H1 (cell line): ENCODE results near the gene CCS. TPM values are rescaled to one million over a fixed set of nuclear protein-coding genes. Genes with fewer than 3 reads are reported as not detected.
"Not testable (repeated sequence)": the region's sequence is repeated elsewhere in the genome, so short reads cannot be mapped to it uniquely, and the experiment has no call there.

Experiments used
- CTCF ChIA-PET: fragments of 300-600 bp; sonication (Branson Sonifier 250); formaldehyde crosslinking; loops from one replicate; lab custom pipeline; 2021; ENCODE audit not compliant: partially characterized antibody; lab: Charles Lee
- POLR2A ChIA-PET: fragments of 300-600 bp; sonication (Branson Sonifier 250); formaldehyde crosslinking; loops from one replicate; lab custom pipeline; 2021; ENCODE audit warnings: inconsistent platforms; ENCODE audit not compliant: partially characterized antibody; lab: Charles Lee
- DNase-seq, 2 experiments: peaks; one replicate each; pipeline versions ENCODE4 v3.0.0 to v3.0.0-alpha.2; 2010 to 2022; ENCODE audit warnings: low spot score in 2 of 2, low read depth in 1 of 2, mixed read lengths in 1 of 2
- FAIRE-seq: peaks from 2 replicates; lab custom pipeline; 2011; peaks lifted over from hg19 to GRCh38; lab: Jason Lieb, UNC
- H2AFZ ChIP-seq: 2 replicates; pipeline ENCODE4 v1.8.1; 2012; ENCODE audit warnings: low read length, inconsistent platforms
- H2AK5ac ChIP-seq: 2 replicates; pipeline ENCODE4 v1.6.1; 2013; ENCODE audit warnings: low read depth, low read length
- H2BK120ac ChIP-seq: replicated peaks from 2 replicates; pipeline ENCODE3; 2013; ENCODE audit warnings: low read depth, low read length, inconsistent platforms
- H2BK12ac ChIP-seq: 2 replicates; pipeline ENCODE4 v1.6.1; 2013; ENCODE audit warnings: low read depth, low read length
- H2BK15ac ChIP-seq: 2 replicates; pipeline ENCODE4 v1.6.1; 2013; ENCODE audit warnings: low read length
- H2BK20ac ChIP-seq: 2 replicates; pipeline ENCODE4 v1.6.1; 2013; ENCODE audit warnings: low read length
- H2BK5ac ChIP-seq: 2 replicates; pipeline ENCODE4 v1.6.1; 2013; ENCODE audit warnings: low read depth, low read length
- H3K14ac ChIP-seq: 2 replicates; pipeline ENCODE4 v1.6.1; 2013; ENCODE audit warnings: inconsistent platforms; ENCODE audit not compliant: insufficient read length
- H3K18ac ChIP-seq: 2 replicates; pipeline ENCODE4 v1.6.1; 2013; ENCODE audit warnings: low read length; ENCODE audit errors: extremely low read depth
- H3K23ac ChIP-seq: 2 replicates; pipeline ENCODE4 v1.6.1; 2013; ENCODE audit warnings: inconsistent platforms; ENCODE audit not compliant: insufficient read length
- H3K23me2 ChIP-seq: 2 replicates; pipeline ENCODE4 v1.6.1; 2013; ENCODE audit warnings: low read depth, low read length
- H3K27ac ChIP-seq: 2 replicates; pipeline ENCODE4 v1.6.1; 2011; ENCODE audit warnings: low read depth, low read length, inconsistent platforms
- H3K27me3 ChIP-seq, 4 experiments: replicated peaks in 1 of 4; 1 replicate in 1 of 4; 2 replicates in 3 of 4; pipeline versions ENCODE4 v1.6.1 to v1.8.1; 2011 to 2013; ENCODE audit warnings: low read length in 3 of 4, mild to moderate bottlenecking in 3 of 4, inconsistent platforms in 2 of 4, mixed read lengths in 2 of 4, moderate library complexity in 1 of 4; ENCODE audit not compliant: control insufficient read depth in 3 of 4, insufficient read depth in 3 of 4; ENCODE audit errors: extremely low read depth in 1 of 4
- H3K36me3 ChIP-seq, 4 experiments: 2 replicates each; pipeline versions ENCODE4 v1.6.1 to v1.8.1; 2011 to 2013; ENCODE audit warnings: mild to moderate bottlenecking in 4 of 4, low read length in 3 of 4, moderate library complexity in 2 of 4, control low read depth in 1 of 4, inconsistent platforms in 1 of 4; ENCODE audit not compliant: insufficient read depth in 4 of 4, control insufficient read depth in 2 of 4
- H3K4ac ChIP-seq: replicated peaks from 2 replicates; pipeline ENCODE3; 2013; ENCODE audit warnings: low read length, low read depth, mixed read lengths, inconsistent platforms; ENCODE audit not compliant: insufficient read length
- H3K4me1 ChIP-seq, 4 experiments: replicated peaks in 1 of 4; 1 replicate in 1 of 4; 2 replicates in 3 of 4; pipeline versions ENCODE4 v1.6.1 to v1.8.1; 2011 to 2013; ENCODE audit warnings: low read length in 3 of 4, inconsistent platforms in 2 of 4, mixed read lengths in 1 of 4; ENCODE audit not compliant: insufficient read depth in 4 of 4, control insufficient read depth in 3 of 4
- H3K4me2 ChIP-seq, 2 experiments: 2 replicates each; pipeline versions ENCODE4 v1.6.1 to v1.8.1; 2011 to 2013; ENCODE audit warnings: low read depth in 2 of 2, low read length in 2 of 2, control low read depth in 1 of 2, inconsistent platforms in 1 of 2, mild to moderate bottlenecking in 1 of 2; ENCODE audit not compliant: insufficient read depth in 1 of 2
- H3K4me3 ChIP-seq, 4 experiments: fragments of 200-600, 300-600 bp in 1 of 4; sonication (generic), shearing (Covaris generic), sonication (Bioruptor Twin) in 1 of 4; 2 replicates each; pipeline versions ENCODE4 v1.5.1 to v1.8.1; 2011 to 2016; ENCODE audit warnings: low read length in 4 of 4, low read depth in 3 of 4, control low read depth in 2 of 4, inconsistent platforms in 2 of 4, mild to moderate bottlenecking in 2 of 4, mixed read lengths in 1 of 4, moderate library complexity in 1 of 4; ENCODE audit not compliant: insufficient read depth in 2 of 4; ENCODE audit errors: extremely low read depth in 1 of 4
- H3K56ac ChIP-seq: replicated peaks from 2 replicates; pipeline ENCODE3; 2013; ENCODE audit warnings: low read depth, mild to moderate bottlenecking, mixed read lengths, low read length, inconsistent platforms; ENCODE audit not compliant: insufficient read length
- H3K79me1 ChIP-seq: 2 replicates; pipeline ENCODE4 v1.6.1; 2013; ENCODE audit warnings: low read depth, low read length, control low read depth
- H3K79me2 ChIP-seq, 2 experiments: 2 replicates each; pipeline versions ENCODE4 v1.6.1 to v1.8.1; 2012 to 2013; ENCODE audit warnings: low read length in 2 of 2, mild to moderate bottlenecking in 2 of 2, inconsistent platforms in 1 of 2; ENCODE audit not compliant: insufficient read depth in 2 of 2, control insufficient read depth in 1 of 2
- H3K9ac ChIP-seq, 4 experiments: replicated peaks in 1 of 4; 1 replicate in 1 of 4; 2 replicates in 3 of 4; pipeline versions ENCODE4 v1.6.1 to v1.8.1; 2011 to 2013; ENCODE audit warnings: low read depth in 3 of 4, low read length in 3 of 4, control low read depth in 2 of 4, mild to moderate bottlenecking in 2 of 4, moderate library complexity in 2 of 4, inconsistent platforms in 1 of 4; ENCODE audit errors: extremely low read depth in 1 of 4
- H3K9me3 ChIP-seq, 2 experiments: 2 replicates each; pipeline versions ENCODE4 v1.6.1 to v1.8.1; 2012 to 2013; ENCODE audit warnings: mild to moderate bottlenecking in 2 of 2, moderate library complexity in 2 of 2, control low read depth in 1 of 2, inconsistent platforms in 1 of 2, low read depth in 1 of 2, low read length in 1 of 2, mixed read lengths in 1 of 2; ENCODE audit not compliant: insufficient read depth in 2 of 2
- H4K20me1 ChIP-seq, 2 experiments: replicated peaks in 1 of 2; 2 replicates each; pipeline versions ENCODE3 to v1.8.1; 2011 to 2013; ENCODE audit warnings: inconsistent platforms in 2 of 2, low read length in 2 of 2, mild to moderate bottlenecking in 1 of 2; ENCODE audit not compliant: insufficient read depth in 2 of 2, control insufficient read depth in 1 of 2
- H4K5ac ChIP-seq: 2 replicates; pipeline ENCODE4 v1.6.1; 2013; ENCODE audit warnings: low read length, low read depth, mixed read lengths, inconsistent platforms; ENCODE audit not compliant: insufficient read length
- H4K8ac ChIP-seq: 2 replicates; pipeline ENCODE4 v1.8.0; 2013; ENCODE audit warnings: mild to moderate bottlenecking, moderate library complexity, low read length, inconsistent platforms; ENCODE audit not compliant: insufficient read depth; ENCODE audit errors: extremely low read depth
- H4K91ac ChIP-seq: replicated peaks from 2 replicates; pipeline ENCODE3; 2013; ENCODE audit warnings: low read length, mixed read lengths, inconsistent platforms; ENCODE audit not compliant: insufficient read length
- WGBS, 2 experiments: shearing (Covaris generic) in 1 of 2; methylation state at CpG; one replicate each; pipeline versions ENCODE4 v1.1.6 to v1.1.7; 2013 to 2015; ENCODE audit warnings: low lambda C conversion rate in 2 of 2, mixed read lengths in 2 of 2, inconsistent platforms in 1 of 2, low coverage in 1 of 2, missing lambda C conversion rate in 1 of 2; ENCODE audit not compliant: insufficient replicate concordance in 2 of 2, insufficient coverage in 1 of 2, insufficient read length in 1 of 2; ENCODE audit errors: extremely low coverage in 1 of 2, missing lambda C conversion rate in 1 of 2; 5-methylcytosine and 5-hydroxymethylcytosine counted together
- polyA plus RNA-seq, 7 experiments: library from polyadenylated mRNA; depleted of rRNA in 3 of 7; stranded (reverse) in 5 of 7; unstranded in 2 of 7; fragments of >200 nt in 5 of 7; fragments of 200-250 nt in 2 of 7; gene quantifications; 1 replicate in 5 of 7; 2 replicates in 1 of 7; 4 replicates in 1 of 7; pipeline versions ENCODE4 v1.2.1 to v1.2.3, GENCODE V29; 2011 to 2013; ENCODE audit warnings: missing spikeins in 2 of 7, mixed read lengths in 2 of 7
- total RNA-seq: library from RNA; stranded (reverse); fragmentation: NEBNext Ultra II Directional; extraction: Animal tissue kit (Norgen Biotek cat#: 25700); gene quantifications from 2 replicates; pipeline ENCODE4 v1.2.1, GENCODE V29; 2021

Gene CCS
- total and polyA plus RNA-seq, 2 of the 8 experiments (the other 6 are each of a cell fraction or from before 2014, with no cell fraction given), result 37.1 to 37.7 TPM

DNA sequence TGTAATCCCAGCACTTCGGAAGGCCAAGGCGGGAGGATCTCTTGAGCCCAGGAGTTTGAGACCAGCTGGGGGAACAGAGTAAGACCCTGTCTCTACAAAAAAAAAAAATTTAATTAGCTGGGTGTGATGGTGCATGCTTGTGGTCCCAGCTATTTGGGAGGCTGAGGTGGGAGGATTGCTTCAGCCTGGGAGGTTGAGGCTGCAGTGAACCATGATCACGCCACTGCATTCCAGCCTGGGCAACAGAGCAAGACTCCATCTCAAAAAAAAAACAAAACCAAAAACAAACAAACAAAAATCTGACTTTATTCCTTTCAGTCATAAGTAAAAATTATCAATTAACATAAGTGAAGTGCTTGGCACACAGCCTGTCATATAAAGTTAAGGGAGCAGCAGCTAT lies 13.6 kb downstream of the CCS start:
- not testable (repeated sequence) for H2BK12ac ChIP-seq, H3K14ac ChIP-seq, H3K79me1 ChIP-seq, H3K9ac ChIP-seq, H3K23me2 ChIP-seq, H3K9me3 ChIP-seq, H3K4me2 ChIP-seq, DNase-seq, H4K8ac ChIP-seq, H4K20me1 ChIP-seq, H3K18ac ChIP-seq, H2AFZ ChIP-seq, H3K27me3 ChIP-seq, H3K79me2 ChIP-seq, H2BK15ac ChIP-seq, H4K91ac ChIP-seq, H2BK20ac ChIP-seq, H3K56ac ChIP-seq, H3K4ac ChIP-seq, H2BK120ac ChIP-seq, H2AK5ac ChIP-seq, H2BK5ac ChIP-seq, H3K4me3 ChIP-seq, H4K5ac ChIP-seq, FAIRE-seq, H3K4me1 ChIP-seq, H3K23ac ChIP-seq, H3K27ac ChIP-seq
- POLR2A ChIA-PET, result interaction anchor here (1.1 to 65.3 kb wide), 3 partner anchors 14 to 36 kb away, joined by 3 to 2165 read pairs (median 3); partner anchors contain the start of genes CCDC87, RBM14 and RBM4
- 93% methylated on average over 3 of the region's 3 CpGs; no CpG with 5 or more reads in 1 of the 2 experiments for WGBS, 2 experiments
- CTCF ChIA-PET, result interaction anchor here (0.6 to 3.5 kb wide), 5 partner anchors 10 to 77 kb away, joined by 3 to 15 read pairs (median 3); partner anchors contain the start of genes CCDC87 and CCS
- peaks cover 6 to 22% (median 10%) of the 10 kb centered on the region in 4 experiments; a peak in 6 of 8 replicates for H3K36me3 ChIP-seq
